ENCODE results near the gene MB. TPM values are rescaled to one million over a fixed set of nuclear protein-coding genes. Genes with fewer than 3 reads are reported as not detected.

The MB gene
- total RNA-seq, 4 donors from 2014 or later: 5.6 to 11.7 (median 9.8) TPM

GRCh38 chr22:35630891-35631290 is 13.8 kb upstream of the MB start:
- H3K9me3 ChIP-seq: no peaks in the 10 kb centered on the region
- no peak overlapping the region for H3K4me3 ChIP-seq
- H3K36me3 ChIP-seq: no peaks in the 10 kb centered on the region
- DNase-seq: no peak
- H3K27ac ChIP-seq: no peak overlapping the region
- H3K27me3 ChIP-seq: no peaks in the 10 kb centered on the region
- peaks cover 0 to 4% (median 0%) of the 10 kb centered on the region in 4 donors for H3K4me1 ChIP-seq
- no peak for TF ChIP-seq CTCF (IDR thresholded peaks at IDR 0.05)

DNA sequence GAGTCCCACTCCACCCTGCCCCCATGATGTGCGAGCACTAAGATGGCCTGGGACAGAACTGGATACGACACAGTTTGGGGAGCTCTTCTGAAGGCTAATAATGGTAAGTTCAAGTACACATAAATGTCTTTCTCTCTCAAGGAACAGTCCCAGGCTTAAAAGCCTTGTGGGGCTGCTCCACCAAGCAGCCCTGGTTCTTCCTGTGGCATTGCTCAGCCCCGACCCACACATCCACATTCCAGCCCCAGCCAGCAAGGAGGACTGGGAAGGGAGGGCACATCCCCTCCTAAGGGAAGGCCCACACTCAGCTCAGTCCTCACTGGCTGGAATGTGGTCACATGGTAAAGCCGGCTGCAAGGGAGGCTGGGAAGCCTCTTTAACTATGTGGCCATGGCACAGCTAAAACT is 13.3 kb upstream of the MB start:
- no peaks in the 10 kb centered on the region for H3K36me3 ChIP-seq
- H3K9me3 ChIP-seq: no peaks in the 10 kb centered on the region
- DNase-seq: no peak
- no peaks in the 10 kb centered on the region for H3K27me3 ChIP-seq
- TF ChIP-seq POLR2A (IDR thresholded peaks at IDR 0.05) (no peak), CTCF (IDR thresholded peaks at IDR 0.05) (no peak)
- H3K27ac ChIP-seq: peak overlapping the region in 1 of 4 donors; percentile 29
- peaks cover 0 to 4% (median 0%) of the 10 kb centered on the region in 4 donors for H3K4me1 ChIP-seq
- no peak overlapping the region for H3K4me3 ChIP-seq

DNA sequence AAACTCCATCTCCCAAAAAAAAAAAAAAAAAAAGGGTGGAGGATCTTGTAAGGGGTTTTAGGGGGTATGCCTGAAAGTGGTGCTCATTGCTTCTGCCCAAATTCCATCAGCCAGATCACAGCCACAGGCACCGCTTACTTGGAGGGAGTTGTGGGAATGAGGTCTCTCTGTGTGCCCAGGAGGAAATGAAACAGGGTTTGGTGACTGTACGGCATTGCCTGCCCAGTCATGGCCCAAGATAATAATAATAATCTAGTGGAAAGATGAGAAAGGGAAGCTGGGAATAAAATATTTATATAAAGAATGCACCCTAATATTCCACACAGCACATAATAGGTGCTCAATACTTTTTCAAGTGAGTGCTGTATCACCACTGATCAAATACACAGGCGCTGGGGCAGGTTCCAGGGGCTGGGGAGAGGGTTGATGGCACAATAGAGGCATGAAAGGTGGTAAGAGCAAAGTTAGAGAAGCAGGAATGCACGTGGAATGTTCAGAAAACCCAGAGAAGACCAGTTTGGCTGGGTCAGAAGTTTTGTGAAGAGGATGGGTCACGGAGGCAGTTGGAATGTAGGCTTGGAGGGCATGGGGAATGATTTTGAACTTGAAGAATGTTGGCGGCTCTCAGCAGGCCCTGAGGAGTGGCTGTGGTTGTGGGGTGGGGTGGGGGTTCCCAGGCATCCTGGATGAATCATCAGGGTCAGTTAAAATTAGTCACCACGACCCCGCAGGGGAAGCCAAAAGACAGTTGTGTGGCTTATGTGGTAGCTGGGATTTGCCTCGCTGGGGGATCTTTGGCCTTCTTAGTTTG is 12.5 kb upstream of the MB start:
- no peak overlapping the region for H3K4me3 ChIP-seq
- H3K9me3 ChIP-seq: no peaks in the 10 kb centered on the region
- TF ChIP-seq CTCF (IDR thresholded peaks at IDR 0.05) (no peak), POLR2A (IDR thresholded peaks at IDR 0.05) (no peak)
- H3K27ac ChIP-seq: peak overlapping the region; percentile 27 to 69 (median 39)
- H3K36me3 ChIP-seq: no peaks in the 10 kb centered on the region
- DNase-seq: peak in 2 of 3 donors; percentile 22 to 76
- no peaks in the 10 kb centered on the region for H3K27me3 ChIP-seq
- H3K4me1 ChIP-seq: peaks cover 0 to 4% (median 0%) of the 10 kb centered on the region in 4 donors

DNA sequence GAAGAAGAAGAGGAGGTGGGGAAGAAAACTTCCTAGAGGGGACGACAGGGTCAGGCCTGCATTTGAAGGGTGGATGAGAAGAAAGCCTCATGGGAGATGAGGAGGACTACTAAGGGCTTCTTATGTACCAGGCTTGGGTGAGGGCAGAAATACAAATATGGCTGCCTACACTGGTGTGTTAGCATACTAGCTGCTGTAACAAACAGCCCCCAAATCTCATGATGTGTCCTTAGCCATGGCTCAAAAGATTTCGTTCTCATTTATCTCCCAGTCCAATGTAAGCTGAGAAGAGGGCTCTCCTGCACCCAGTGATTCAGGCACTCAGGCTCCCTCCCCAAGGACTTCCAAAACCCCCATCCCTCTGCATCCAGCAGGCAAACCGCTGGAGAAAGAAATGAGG is 11.6 kb upstream of the MB start:
- H3K4me3 ChIP-seq: no peak overlapping the region
- TF ChIP-seq POLR2A (IDR thresholded peaks at IDR 0.05) (no peak), CTCF (IDR thresholded peaks at IDR 0.05) (no peak)
- no peak for DNase-seq
- peak overlapping the region in 1 of 4 donors; percentile 13 for H3K27ac ChIP-seq
- H3K27me3 ChIP-seq: no peaks in the 10 kb centered on the region
- H3K9me3 ChIP-seq: no peaks in the 10 kb centered on the region
- peaks cover 0 to 4% (median 0%) of the 10 kb centered on the region in 4 donors for H3K4me1 ChIP-seq
- H3K36me3 ChIP-seq: no peaks in the 10 kb centered on the region

GRCh38 chr22:35627267-35628041 is 10.3 kb upstream of the MB start:
- H3K4me1 ChIP-seq: peaks cover 0 to 12% (median 0%) of the 10 kb centered on the region in 4 donors
- peak; percentile 61 to 93 (median 91) for DNase-seq
- peak overlapping the region; percentile 37 to 65 (median 52) for H3K4me3 ChIP-seq
- H3K27ac ChIP-seq: peak overlapping the region; percentile 49 to 92 (median 84)
- TF ChIP-seq CTCF (IDR thresholded peaks at IDR 0.05) (peak in 5 of 6 experiments; percentile 29 to 72 (median 55)), POLR2A (IDR thresholded peaks at IDR 0.05) (peak; percentile 48 to 52)
- H3K27me3 ChIP-seq: no peaks in the 10 kb centered on the region
- no peaks in the 10 kb centered on the region for H3K36me3 ChIP-seq
- H3K9me3 ChIP-seq: no peaks in the 10 kb centered on the region

Measured in Peyer's patch (tissue), 4 donors.